PC-9 (cell line): Measurements from ENCODE around the gene PIP5K1A. TPM values are rescaled to one million over a fixed set of nuclear protein-coding genes. Genes with fewer than 3 reads are reported as not detected.

Experiments used
- BruUV-seq: library from RNA; stranded (reverse); fragments of 400-500 nt; replicated peaks from 2 replicates; lab custom pipeline; 2021; lab: Mats Ljungman, UMichigan
- CTCF ChIA-PET: fragments of 300-600 bp; sonication (Branson Sonifier 250); formaldehyde crosslinking; loops from one replicate; lab custom pipeline; 2022; ENCODE audit warnings: antibody characterized with exemption; lab: Charles Lee
- POLR2A ChIA-PET: fragments of 300-600 bp; sonication (Branson Sonifier 250); formaldehyde crosslinking; loops from one replicate; lab custom pipeline; 2022; ENCODE audit warnings: antibody characterized with exemption; ENCODE audit not compliant: unreplicated experiment; lab: Charles Lee
- DNase-seq, 2 experiments: peaks; one replicate each; pipeline versions ENCODE4 v3.0.0 to v3.0.0-alpha.2; 2015 to 2022; ENCODE audit warnings: mixed read lengths in 1 of 2
- H2AFZ ChIP-seq: fragments of 200-600 bp; sonication (generic); 2 replicates; pipeline ENCODE4 v1.8.1; 2017; ENCODE audit warnings: antibody characterized with exemption
- H3F3A ChIP-seq: fragments of 200-600 bp; sonication (generic); 2 replicates; pipeline ENCODE4 v1.8.1; 2017; ENCODE audit warnings: antibody characterized with exemption, mild to moderate bottlenecking, low read depth; ENCODE audit not compliant: insufficient read depth
- H3K27ac ChIP-seq: fragments of 200-600 bp; sonication (generic); 2 replicates; pipeline ENCODE4 v1.6.1; 2016; ENCODE audit warnings: mixed run types
- H3K27me3 ChIP-seq: fragments of 200-600 bp; sonication (generic); 2 replicates; pipeline ENCODE4 v1.6.1; 2016; ENCODE audit warnings: low read depth, mixed run types; ENCODE audit not compliant: insufficient read depth
- H3K36me3 ChIP-seq: fragments of 200-600 bp; sonication (generic); 2 replicates; pipeline ENCODE4 v1.6.1; 2016; ENCODE audit warnings: low read depth, mixed run types
- H3K4me1 ChIP-seq: fragments of 200-600 bp; sonication (generic); replicated peaks from 2 replicates; pipeline ENCODE4 v1.6.1; 2016; ENCODE audit warnings: mixed run types; ENCODE audit not compliant: insufficient read depth
- H3K4me2 ChIP-seq: fragments of 200-600 bp; sonication (generic); 2 replicates; pipeline ENCODE4 v1.6.1; 2017; ENCODE audit warnings: mixed run types
- H3K4me3 ChIP-seq: fragments of 200-600 bp; sonication (generic); 2 replicates; pipeline ENCODE4 v1.6.1; 2016; ENCODE audit warnings: mixed run types
- H3K79me2 ChIP-seq: fragments of 200-600 bp; sonication (generic); 2 replicates; pipeline ENCODE4 v1.6.1; 2017; ENCODE audit warnings: low read depth, mixed run types
- H3K9me2 ChIP-seq: fragments of 200-600 bp; sonication (generic); 2 replicates; pipeline ENCODE4 v1.8.1; 2017; ENCODE audit warnings: mild to moderate bottlenecking; ENCODE audit not compliant: insufficient read depth
- H3K9me3 ChIP-seq: fragments of 200-600 bp; sonication (generic); 2 replicates; pipeline ENCODE4 v1.8.1; 2016; ENCODE audit warnings: low read depth; ENCODE audit not compliant: insufficient read depth
- H4K20me1 ChIP-seq: fragments of 200-600 bp; sonication (generic); 2 replicates; pipeline ENCODE4 v1.8.1; 2017; ENCODE audit not compliant: insufficient read depth
- EZH2 ChIP-seq: fragments of 200-600 bp; sonication (generic); IDR thresholded peaks from 2 replicates; pipeline ENCODE4 v1.8.0; 2017; ENCODE audit warnings: antibody characterized with exemption, low read depth
- intact Hi-C: fragments of 100-400 bp; cut with micrococcal nuclease; formaldehyde crosslinking; loops from one replicate; pipeline ENCODE4 v1.10.0; 2022; ENCODE audit not compliant: unreplicated experiment
- total RNA-seq: library from RNA; stranded (reverse); gene quantifications from 2 replicates; pipeline ENCODE4 v1.2.3, GENCODE V29; 2021
- TF ChIP-seq, protein P1 (sequence below): fragments of 200-600 bp; sonication (generic); conservative IDR thresholded peaks from 2 replicates; pipeline ENCODE4 v1.6.1; 2017; ENCODE audit warnings: mixed run types, antibody characterized with exemption, mild to moderate bottlenecking, moderate library complexity

The PIP5K1A gene
- total RNA-seq, 1 experiment from 2014 or later: 69.7 TPM

GRCh38 chr1:151288502-151288901, 90.2 kb downstream of the PIP5K1A start:
- no peak overlapping the region for H2AFZ ChIP-seq
- H3K36me3 ChIP-seq: peaks cover 4% of the 10 kb centered on the region; the same call in 1 of the 2 replicates
- DNase-seq: no peak
- peaks cover 24% of the 10 kb centered on the region for H3K79me2 ChIP-seq
- peaks cover 10% of the 10 kb centered on the region; the same call in 1 of the 2 replicates for H3K4me1 ChIP-seq
- H3K9me2 ChIP-seq: no peaks in the 10 kb centered on the region
- H4K20me1 ChIP-seq: peaks cover 4% of the 10 kb centered on the region; the same call in 1 of the 2 replicates
- no peaks in the 10 kb centered on the region for H3K27me3 ChIP-seq
- TF ChIP-seq, protein P1, sequence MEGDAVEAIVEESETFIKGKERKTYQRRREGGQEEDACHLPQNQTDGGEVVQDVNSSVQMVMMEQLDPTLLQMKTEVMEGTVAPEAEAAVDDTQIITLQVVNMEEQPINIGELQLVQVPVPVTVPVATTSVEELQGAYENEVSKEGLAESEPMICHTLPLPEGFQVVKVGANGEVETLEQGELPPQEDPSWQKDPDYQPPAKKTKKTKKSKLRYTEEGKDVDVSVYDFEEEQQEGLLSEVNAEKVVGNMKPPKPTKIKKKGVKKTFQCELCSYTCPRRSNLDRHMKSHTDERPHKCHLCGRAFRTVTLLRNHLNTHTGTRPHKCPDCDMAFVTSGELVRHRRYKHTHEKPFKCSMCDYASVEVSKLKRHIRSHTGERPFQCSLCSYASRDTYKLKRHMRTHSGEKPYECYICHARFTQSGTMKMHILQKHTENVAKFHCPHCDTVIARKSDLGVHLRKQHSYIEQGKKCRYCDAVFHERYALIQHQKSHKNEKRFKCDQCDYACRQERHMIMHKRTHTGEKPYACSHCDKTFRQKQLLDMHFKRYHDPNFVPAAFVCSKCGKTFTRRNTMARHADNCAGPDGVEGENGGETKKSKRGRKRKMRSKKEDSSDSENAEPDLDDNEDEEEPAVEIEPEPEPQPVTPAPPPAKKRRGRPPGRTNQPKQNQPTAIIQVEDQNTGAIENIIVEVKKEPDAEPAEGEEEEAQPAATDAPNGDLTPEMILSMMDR: no peak
- no peak for TF ChIP-seq EZH2
- no TSS peak for BruUV-seq
- no peak overlapping the region for H3K4me3 ChIP-seq
- no peak overlapping the region for H3K4me2 ChIP-seq
- no peak overlapping the region for H3K27ac ChIP-seq
- intact Hi-C loops: loop anchor here (10.0 kb wide), 1 partner anchor 546 kb away; the partner anchor contains the start of genes C2CD4D and RORC
- peaks cover 6% of the 10 kb centered on the region; the same call in 1 of the 2 replicates for H3F3A ChIP-seq
- ChIA-PET POLR2A (interaction anchor here (0.6 kb wide), 1 partner anchor 393 kb away, joined by 31 read pairs; no protein-coding TSS in a partner anchor), CTCF (no interaction called here)
- H3K9me3 ChIP-seq: no peaks in the 10 kb centered on the region

- H4K20me1 ChIP-seq: no peaks in the 10 kb centered on the region; the same call in 1 of the 2 replicates
- H2AFZ ChIP-seq: no peak overlapping the region
- no peak overlapping the region for H3K4me2 ChIP-seq
- H3K4me3 ChIP-seq: no peak overlapping the region
- H3K9me2 ChIP-seq: no peaks in the 10 kb centered on the region
- TF ChIP-seq, protein P1: no peak
- no peak for TF ChIP-seq EZH2
- intact Hi-C loops: loop anchor here (10.0 kb wide), 1 partner anchor 545 kb away; the partner anchor contains the start of genes C2CD4D and RORC
- H3K9me3 ChIP-seq: no peaks in the 10 kb centered on the region
- H3K4me1 ChIP-seq: 0 out of 2 replicates have a peak, but pooled peaks cover 2% of the 10 kb centered on the region
- ChIA-PET CTCF (no interaction called here), POLR2A (no interaction called here)
- peaks cover 4% of the 10 kb centered on the region; the same call in 1 of the 2 replicates for H3K36me3 ChIP-seq
- no peak overlapping the region for H3K27ac ChIP-seq
- H3F3A ChIP-seq: peaks cover 9% of the 10 kb centered on the region; the same call in 1 of the 2 replicates
- DNase-seq: no peak
- H3K27me3 ChIP-seq: no peaks in the 10 kb centered on the region
- BruUV-seq: no TSS peak
- H3K79me2 ChIP-seq: peaks cover 15% of the 10 kb centered on the region
Measured at GRCh38 chr1:151289080-151289935, 91.0 kb downstream of the PIP5K1A start.

GRCh38 chr1:151289991-151290708, 91.8 kb downstream of the PIP5K1A start:
- H3F3A ChIP-seq: peaks cover 11% of the 10 kb centered on the region; the same call in 1 of the 2 replicates
- no peak overlapping the region for H3K4me3 ChIP-seq
- no peaks in the 10 kb centered on the region for H3K9me2 ChIP-seq
- H3K9me3 ChIP-seq: no peaks in the 10 kb centered on the region
- DNase-seq: no peak
- peaks cover 8% of the 10 kb centered on the region; the same call in 1 of the 2 replicates for H3K36me3 ChIP-seq
- no TSS peak for BruUV-seq
- no peaks in the 10 kb centered on the region for H3K27me3 ChIP-seq
- no peaks in the 10 kb centered on the region for H3K4me1 ChIP-seq
- intact Hi-C loops: loop anchor here (10.0 kb wide), 1 partner anchor 545 kb away; the partner anchor contains the start of genes C2CD4D and RORC
- no peaks in the 10 kb centered on the region; the same call in 1 of the 2 replicates for H4K20me1 ChIP-seq
- no peak overlapping the region for H2AFZ ChIP-seq
- H3K79me2 ChIP-seq: 0 out of 2 replicates have a peak, but pooled peaks cover 7% of the 10 kb centered on the region
- no peak overlapping the region for H3K27ac ChIP-seq
- no peak for TF ChIP-seq EZH2
- TF ChIP-seq, protein P1: no peak
- no peak overlapping the region for H3K4me2 ChIP-seq
- ChIA-PET POLR2A (no interaction called here), CTCF (no interaction called here)
